Mucosa of descending colon (tissue), 3 donors: ENCODE data around the gene GCSAM. TPM values are rescaled to one million over a fixed set of nuclear protein-coding genes. Genes with fewer than 3 reads are reported as not detected.

Source experiments
- ATAC-seq: fragments of 200-7000 bp; cut with Tn5 transposase; one replicate; pipeline ENCODE4 v1.9.1; 2020; ENCODE audit warnings: mild to moderate bottlenecking, moderate library complexity
- DNase-seq, 3 donors: peaks; one replicate each; pipeline ENCODE4 v3.0.0-alpha.2; 2020
- H3K36me3 ChIP-seq: fragments of 200-600 bp; one replicate; pipeline ENCODE4 v1.8.0; 2021; ENCODE audit warnings: low read depth, mild to moderate bottlenecking
- H3K4me1 ChIP-seq: fragments of 200-600 bp; one replicate; pipeline ENCODE4 v1.8.0; 2021; ENCODE audit warnings: low read depth, mild to moderate bottlenecking
- H3K4me3 ChIP-seq: fragments of 200-600 bp; one replicate; pipeline ENCODE4 v1.8.0; 2021; ENCODE audit warnings: mild to moderate bottlenecking
- H3K9me3 ChIP-seq: fragments of 200-600 bp; one replicate; pipeline ENCODE4 v1.8.0; 2021; ENCODE audit warnings: mild to moderate bottlenecking
- CTCF ChIP-seq: fragments of 200-600 bp; IDR thresholded peaks from one replicate; pipeline ENCODE4 v1.8.0; 2022; ENCODE audit warnings: antibody characterized with exemption, mild to moderate bottlenecking
- intact Hi-C, 2 donors: fragments of 100-400 bp; cut with DNase I in 1 of 2; cut with micrococcal nuclease in 1 of 2; formaldehyde crosslinking; loops; one replicate each; pipeline versions ENCODE4 v1.11.0 to v1.11.1; 2022; cut with DNase I, micrococcal nuclease
- total RNA-seq, 3 donors: library from RNA; stranded (reverse); fragmentation: NEBNext Ultra II Directional in 2 of 3; extraction: Animal tissue kit (Norgen Biotek cat#: 25700) in 2 of 3; gene quantifications; one replicate each; pipeline versions ENCODE4 v1.2.1 to v1.2.4, GENCODE V29; 2021 to 2023
- donor health status: DM: no; HTN: no; CAD: no; lungs with moderate emphysema.
- donor health status: DM: no; HTN: no; CAD: no.
- donor health status: DM: no; HTN: yes; CAD: no.

Gene GCSAM
- total RNA-seq, 3 donors from 2014 or later: 0.36 to 0.41 TPM; not detected in 1

DNA sequence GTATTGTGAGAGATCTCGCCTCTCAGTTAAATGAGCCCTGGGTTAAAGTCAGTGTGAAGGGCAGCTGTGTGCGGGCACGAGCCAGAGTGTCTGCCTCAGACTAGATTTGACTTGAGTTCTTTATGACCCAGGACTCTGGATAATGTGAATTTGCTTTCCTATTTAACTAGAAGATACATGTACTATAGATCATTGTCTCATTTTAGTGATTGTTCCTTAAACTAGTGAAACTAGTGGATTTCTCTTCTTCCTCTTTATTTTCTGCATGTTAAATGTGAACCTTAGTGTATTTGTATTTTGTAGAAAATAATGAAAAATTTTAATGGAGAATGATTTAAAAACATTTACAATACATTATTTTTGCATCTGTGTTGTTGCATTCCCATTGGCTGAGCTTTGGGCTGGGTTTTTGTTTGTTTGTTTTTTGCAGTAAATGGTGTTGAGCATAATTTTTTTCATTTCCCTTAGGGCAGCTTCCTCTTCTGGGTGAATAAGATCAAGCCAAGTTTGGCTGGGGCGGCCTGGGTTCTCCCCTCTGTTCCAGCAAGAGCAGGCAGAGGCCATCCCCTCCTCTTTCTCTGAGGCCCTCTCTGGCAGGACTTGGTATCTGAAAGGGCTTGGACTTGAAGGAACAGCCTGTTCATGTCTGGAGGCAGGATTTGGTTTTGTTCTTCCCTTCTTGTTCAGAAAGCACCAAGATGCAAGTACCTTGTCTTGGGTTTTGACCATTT lies 15.0 kb downstream of the GCSAM start:
- H3K4me1 ChIP-seq: no peaks in the 10 kb centered on the region
- H3K4me3 ChIP-seq: no peak overlapping the region
- intact Hi-C loops: no loop called here
- DNase-seq (peak in 1 of 3 donors; percentile 27), ATAC-seq (peak; percentile 30)
- TF ChIP-seq CTCF: no peak
- H3K9me3 ChIP-seq: no peaks in the 10 kb centered on the region
- H3K36me3 ChIP-seq: no peaks in the 10 kb centered on the region

DNA sequence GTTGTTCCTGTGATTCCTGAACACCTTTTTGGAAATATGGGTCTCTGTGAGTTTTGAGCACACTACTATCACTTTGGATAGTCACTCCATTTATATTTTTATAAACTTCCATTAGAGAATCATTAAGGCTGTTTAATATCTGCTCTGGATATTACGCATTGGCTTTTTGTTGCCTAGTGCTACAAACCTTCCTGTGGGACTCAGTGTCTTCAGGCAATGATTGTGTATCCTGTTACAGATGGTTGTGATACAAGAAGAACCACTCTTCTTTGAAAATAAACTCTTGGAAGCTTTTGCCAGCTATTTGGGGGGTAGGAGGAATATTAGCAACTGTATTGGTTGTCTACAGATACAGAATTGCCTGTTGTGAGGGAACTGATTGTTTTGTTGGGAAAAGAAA lies 15.6 kb downstream of the GCSAM start:
- Histone ChIP-seq H3K4me3 (no peak overlapping the region), H3K36me3 (no peaks in the 10 kb centered on the region), H3K9me3 (no peaks in the 10 kb centered on the region), H3K4me1 (no peaks in the 10 kb centered on the region)
- DNase-seq (no peak), ATAC-seq (no peak)
- intact Hi-C loops: no loop called here
- TF ChIP-seq CTCF: no peak

GRCh38 chr3:112116748-112117186 lies 16.3 kb downstream of the GCSAM start:
- no peak overlapping the region for H3K4me3 ChIP-seq
- intact Hi-C loops: no loop called here
- no peaks in the 10 kb centered on the region for H3K36me3 ChIP-seq
- no peak for DNase-seq
- no peaks in the 10 kb centered on the region for H3K9me3 ChIP-seq
- no peak for ATAC-seq
- H3K4me1 ChIP-seq: no peaks in the 10 kb centered on the region
- no peak for TF ChIP-seq CTCF

GRCh38 chr3:112115806-112116383 lies 17.2 kb downstream of the GCSAM start:
- ATAC-seq: no peak
- Histone ChIP-seq H3K4me3 (no peak overlapping the region), H3K4me1 (no peaks in the 10 kb centered on the region), H3K36me3 (no peaks in the 10 kb centered on the region), H3K9me3 (no peaks in the 10 kb centered on the region)
- no peak for DNase-seq
- intact Hi-C loops: no loop called here
- no peak for TF ChIP-seq CTCF

- DNase-seq: no peak
- no peak for TF ChIP-seq CTCF
- H3K36me3 ChIP-seq: no peaks in the 10 kb centered on the region
- H3K4me1 ChIP-seq: no peaks in the 10 kb centered on the region
- no peak for ATAC-seq
- H3K9me3 ChIP-seq: no peaks in the 10 kb centered on the region
- H3K4me3 ChIP-seq: no peak overlapping the region
- intact Hi-C loops: no loop called here
Observed at GRCh38 chr3:112115161-112115739, 17.8 kb downstream of the GCSAM start.
